ENCODE data around the gene TCF7L1.

The TCF7L1 gene

GRCh38 chr2:85356186-85356585 lies 223.0 kb downstream of the TCF7L1 start:
- no peak for DNase-seq (ENCODE audit: low spot score)
- TF ChIP-seq CTCF (IDR thresholded peaks at IDR 0.05; ENCODE audit: extremely low read depth, insufficient read depth, missing control alignments), result no peak
- in situ Hi-C loops (cut with MboI; ENCODE audit: low pct_unique_long_range_greater_than_20kb, low sequenced_read_pairs, unreplicated experiment), result no loop called here

- TF ChIP-seq CTCF (IDR thresholded peaks at IDR 0.05; ENCODE audit: extremely low read depth, insufficient read depth, missing control alignments), result no peak
- in situ Hi-C loops (cut with MboI; ENCODE audit: low pct_unique_long_range_greater_than_20kb, low sequenced_read_pairs, unreplicated experiment), result no loop called here
These were observed 224.5 kb downstream of the TCF7L1 start for GRCh38 chr2:85357736-85358135.

More at GRCh38 chr2:85357736-85358135, 224.5 kb downstream of the TCF7L1 start:
- DNase-seq (ENCODE audit: low spot score), result no peak
